ENCODE results near the gene KLHL29. TPM values are rescaled to one million over a fixed set of nuclear protein-coding genes. Genes with fewer than 3 reads are reported as not detected.

Gene KLHL29
- total and polyA plus RNA-seq, 10 of the 15 experiments (the other 5 are each of a cell fraction or from before 2014, with no cell fraction given) = 1.4 to 19.5 (median 6.1) TPM

DNA sequence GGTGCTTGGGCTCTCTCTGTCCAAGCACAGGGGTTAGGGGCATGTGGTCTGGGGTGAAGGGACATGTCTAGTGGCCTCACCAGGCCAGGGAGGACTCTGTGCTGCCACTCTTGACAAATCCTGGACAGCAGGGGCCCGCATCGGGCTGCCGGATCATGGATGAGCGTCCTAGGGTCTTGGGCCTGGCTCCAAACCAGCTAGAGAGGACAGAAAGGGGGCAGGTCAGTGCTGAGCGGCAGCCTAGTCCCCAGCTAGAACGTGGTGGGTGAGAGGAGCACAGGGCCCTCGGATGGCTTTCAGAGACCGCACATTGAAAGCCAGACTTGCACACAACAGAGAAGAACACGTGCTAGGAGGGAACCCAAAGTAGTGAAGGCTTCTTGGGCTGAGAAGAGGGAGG, 300.7 kb downstream of the KLHL29 start (continued):
- no peak for TF ChIP-seq RCOR1 (conservative IDR thresholded peaks at IDR 0.05; ENCODE audit: low read depth, low read length)
- no peak for TF ChIP-seq HDAC2 (IDR thresholded peaks at IDR 0.05)

- ATAC-seq (no peak), DNase-seq (ENCODE audit: low read depth, low spot score) (no peak), FAIRE-seq (no peak)
- RAD21 ChIA-PET (ENCODE audit: unreplicated experiment) = no interaction called here
- WGBS (ENCODE audit: insufficient coverage, insufficient replicate concordance, low lambda C conversion rate, missing lambda C conversion rate) = 67% methylated on average over 13 of the region's 13 CpGs
- in situ Hi-C loops (cut with MboI) (no loop called here), intact Hi-C loops (cut with micrococcal nuclease; ENCODE audit: unreplicated experiment) (no loop called here)
- no peak for TF ChIP-seq ZNF687 (IDR thresholded peaks at IDR 0.05)
- TF ChIP-seq CEBPB (IDR thresholded peaks at IDR 0.05; ENCODE audit: borderline replicate concordance in 1 of 2, low read depth in 2 of 2, low read length in 2 of 2) = no peak
- no peak for TF ChIP-seq POLR2AphosphoS2 (IDR thresholded peaks at IDR 0.05; ENCODE audit: low read depth, low read length)
- no peak for TF ChIP-seq CBFB (IDR thresholded peaks at IDR 0.05; ENCODE audit: low read depth)
- no peak for TF ChIP-seq STAT3 (IDR thresholded peaks at IDR 0.05; ENCODE audit: low read depth, low read length)
- TF ChIP-seq DPF2 (IDR thresholded peaks at IDR 0.05) = no peak
- no peak for TF ChIP-seq TAF1 (IDR thresholded peaks at IDR 0.05; ENCODE audit: borderline replicate concordance, low read depth, low read length)
- no peak for TF ChIP-seq ZNF207 (IDR thresholded peaks at IDR 0.05; ENCODE audit: borderline replicate concordance)
- no peak for TF ChIP-seq SUZ12 (IDR thresholded peaks at IDR 0.05; ENCODE audit: unreplicated experiment)
- TF ChIP-seq FOXM1 (IDR thresholded peaks at IDR 0.05; ENCODE audit: low read depth, low read length) = no peak
- no peak for TF ChIP-seq SIN3A (IDR thresholded peaks at IDR 0.05; ENCODE audit: low read depth, low read length)
- TF ChIP-seq SMARCA5 (IDR thresholded peaks at IDR 0.05) = no peak
- TF ChIP-seq EP300 (IDR thresholded peaks at IDR 0.05; ENCODE audit: borderline replicate concordance in 1 of 2, control insufficient read depth in 1 of 2, low read depth in 2 of 2, low read length in 2 of 2) = no peak
- TF ChIP-seq ZBTB33 (IDR thresholded peaks at IDR 0.05) = no peak
- peaks cover 0 to 4% of the 10 kb centered on the region in 2 experiments; a peak in 3 of 4 replicates for H3K36me3 ChIP-seq (ENCODE audit: control insufficient read depth in 2 of 2, insufficient read depth in 2 of 2, low read length in 1 of 2)
- POLR2A ChIA-PET = no interaction called here
- no peaks in the 10 kb centered on the region for H3K9me3 ChIP-seq (replicated peaks; ENCODE audit: control insufficient read depth, insufficient read depth, low read length)
- no peaks in the 10 kb centered on the region for H4K20me1 ChIP-seq (ENCODE audit: control insufficient read depth, insufficient read depth)
- no peak overlapping the region for H3K4me2 ChIP-seq (ENCODE audit: control insufficient read depth, insufficient read depth)
- H2AFZ ChIP-seq (ENCODE audit: control insufficient read depth, low read depth, low read length) = no peak overlapping the region
- no peaks in the 10 kb centered on the region for H3K79me2 ChIP-seq (ENCODE audit: control insufficient read depth, insufficient read depth, low read length)
- no peak overlapping the region for H3K4me3 ChIP-seq
- no TSS peak for BruUV-seq (replicated peaks)
- SMC1A ChIA-PET (ENCODE audit: uncharacterized antibody, unreplicated experiment) = no interaction called here
- H3K9ac ChIP-seq (ENCODE audit: control insufficient read depth, insufficient read depth, low read length) = no peak overlapping the region
- no peak overlapping the region for H3K27ac ChIP-seq (ENCODE audit: control insufficient read depth, insufficient read depth)
- H3K4me1 ChIP-seq (ENCODE audit: control insufficient read depth, insufficient read depth, low read length) = no peaks in the 10 kb centered on the region
- no peaks in the 10 kb centered on the region for H3K27me3 ChIP-seq (replicated peaks in 1 of 2; ENCODE audit: control insufficient read depth in 2 of 2, insufficient read depth in 2 of 2, low read length in 1 of 2)
- CTCF ChIA-PET = no interaction called here
Observed at GRCh38 chr2:23686405-23687029, 301.5 kb downstream of the KLHL29 start.
